GM19395 (cell line): ENCODE results near the gene MEF2D.

Experiments used
- ATAC-seq: cut with Tn5 transposase; IDR thresholded peaks from one replicate; pipeline ENCODE4 v1.9.1; 2021; ENCODE audit warnings: mild to moderate bottlenecking, moderate library complexity; ENCODE audit not compliant: unreplicated experiment

The MEF2D gene

DNA sequence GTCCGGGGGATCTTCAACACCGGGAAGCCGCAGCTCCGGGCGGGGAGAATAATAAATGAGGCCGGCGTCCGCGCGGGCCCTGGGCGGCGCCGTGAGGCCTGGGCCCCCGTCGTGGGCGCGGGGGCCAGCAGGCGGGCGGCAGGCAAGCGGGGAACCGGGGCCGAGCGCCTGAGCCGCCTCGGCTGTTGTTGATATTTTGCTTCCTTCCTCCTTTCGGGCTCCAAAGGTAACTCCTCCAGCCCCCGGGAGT lies at the start of gene MEF2D:
MEF2D (minus strand) TSS at position 233 of the 250 bp plus-strand sequence. CDS start 17,483 bp downstream, outside the sequence.
- no peak for ATAC-seq

DNA sequence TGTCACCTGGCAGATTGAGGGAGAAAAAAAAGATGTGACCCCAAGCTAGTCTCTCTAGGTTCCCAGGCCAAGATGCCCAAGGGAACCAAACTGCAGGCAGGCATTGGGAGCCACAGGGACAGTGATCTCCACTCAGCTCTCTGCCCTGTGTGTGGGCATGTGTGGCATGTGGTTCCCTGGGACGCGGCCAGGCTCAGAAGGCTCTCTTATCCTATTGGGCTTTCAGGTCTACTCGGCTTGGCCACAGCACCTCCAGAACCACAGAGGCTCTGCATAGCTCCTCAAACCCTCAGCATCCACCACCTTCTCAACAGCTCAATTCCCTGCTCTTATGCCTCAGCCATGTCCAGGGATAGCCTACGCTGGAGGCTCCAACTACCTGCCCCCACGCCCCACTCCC lies 49.8 kb upstream of the MEF2D start:
- ATAC-seq: no peak

DNA sequence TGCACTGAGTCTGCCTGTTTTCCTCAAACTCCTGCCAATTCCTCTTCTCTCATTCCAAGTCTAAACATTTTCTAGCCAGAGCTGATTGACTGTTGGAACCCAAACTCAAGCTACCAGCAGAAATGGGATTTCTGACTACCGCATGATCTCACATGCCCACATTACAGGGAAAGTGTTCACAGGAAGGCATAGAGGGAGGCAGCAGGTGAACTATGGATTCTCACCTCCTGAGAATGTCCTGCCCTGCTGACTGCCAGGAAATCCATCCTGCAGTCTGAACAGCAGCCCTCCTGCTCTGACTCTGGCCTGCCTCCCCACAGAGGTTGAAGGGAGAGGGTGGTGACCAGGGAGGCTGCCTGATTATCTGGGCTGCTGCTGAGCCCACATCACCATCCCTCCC lies 49.3 kb upstream of the MEF2D start:
- ATAC-seq: no peak

DNA sequence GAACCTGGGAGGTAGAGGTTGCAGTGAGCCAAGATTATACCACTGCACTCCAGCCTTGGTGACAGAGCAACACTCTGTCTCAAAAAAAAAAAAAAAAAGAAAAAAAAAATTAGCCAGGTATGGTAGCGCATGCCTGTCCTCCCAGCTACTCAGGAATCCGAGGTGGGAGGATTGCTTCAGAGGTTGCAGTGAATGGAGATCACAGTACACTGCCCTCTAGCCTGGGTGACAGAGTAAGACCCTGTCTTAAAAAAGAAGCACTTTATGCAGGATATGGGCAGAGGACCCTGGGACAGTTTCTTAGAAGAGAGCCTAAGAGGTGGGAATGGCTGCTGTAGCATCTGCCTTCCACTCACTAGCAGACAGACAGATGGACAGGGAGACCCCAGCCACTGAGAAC lies 48.8 kb upstream of the MEF2D start:
- no peak for ATAC-seq

DNA sequence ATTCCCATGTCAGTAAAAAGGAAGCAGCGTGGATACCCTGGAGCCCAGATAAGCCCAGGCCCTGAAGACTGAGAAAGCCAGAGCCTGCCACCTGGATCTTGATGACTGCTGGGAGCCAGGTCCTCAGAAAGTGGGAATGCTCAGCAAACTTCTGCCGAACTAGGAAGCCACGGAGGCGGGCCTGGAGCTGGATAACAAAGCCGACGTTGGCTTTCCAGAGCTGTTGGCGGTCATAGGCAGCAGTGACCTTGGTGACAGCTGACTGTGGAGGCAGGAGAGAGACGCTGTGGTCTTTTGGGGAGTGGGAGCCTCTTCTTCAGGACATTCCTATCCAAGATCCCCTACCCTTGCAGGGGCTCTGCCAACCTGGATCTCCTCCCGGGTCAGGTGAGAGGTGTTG lies 47.4 kb upstream of the MEF2D start:
- no peak for ATAC-seq

DNA sequence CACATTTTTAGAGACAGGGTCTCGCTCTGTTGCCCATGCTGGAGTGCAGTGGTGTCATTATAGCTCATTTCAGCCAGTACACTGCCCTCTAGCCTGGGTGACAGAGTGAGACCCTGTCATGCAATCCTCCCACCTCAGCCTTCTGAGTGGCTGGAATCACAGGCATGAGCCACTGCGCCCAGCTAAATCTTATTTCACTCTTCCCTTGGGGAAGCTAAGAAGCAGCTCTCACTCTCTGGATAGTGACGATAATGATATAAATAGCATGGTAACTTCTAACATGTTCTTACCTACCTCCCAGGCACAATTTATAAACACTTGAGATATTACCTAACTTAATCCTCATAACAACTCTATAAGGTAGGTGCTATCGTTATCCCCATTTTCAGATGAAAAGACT lies 46.9 kb upstream of the MEF2D start:
- ATAC-seq: no peak

DNA sequence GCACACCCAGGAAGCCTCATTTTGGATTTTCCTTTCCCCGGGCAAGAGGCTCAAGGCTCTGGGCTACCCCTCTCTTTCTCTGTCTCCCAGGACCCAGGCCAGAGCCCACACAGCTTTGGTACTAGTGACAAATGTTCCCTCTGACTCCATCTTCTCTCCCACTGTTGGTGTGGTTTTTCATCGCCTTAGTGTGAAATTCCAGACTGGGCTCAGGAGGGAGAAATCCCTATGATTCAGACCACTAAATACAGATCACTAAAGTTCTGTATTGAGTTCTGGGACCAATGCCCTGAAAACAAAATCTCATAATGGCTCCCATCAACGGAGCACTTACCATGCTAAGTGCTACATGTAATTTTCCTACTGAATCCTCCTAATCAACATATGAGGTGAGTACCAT lies 45.7 kb upstream of the MEF2D start:
- no peak for ATAC-seq

DNA sequence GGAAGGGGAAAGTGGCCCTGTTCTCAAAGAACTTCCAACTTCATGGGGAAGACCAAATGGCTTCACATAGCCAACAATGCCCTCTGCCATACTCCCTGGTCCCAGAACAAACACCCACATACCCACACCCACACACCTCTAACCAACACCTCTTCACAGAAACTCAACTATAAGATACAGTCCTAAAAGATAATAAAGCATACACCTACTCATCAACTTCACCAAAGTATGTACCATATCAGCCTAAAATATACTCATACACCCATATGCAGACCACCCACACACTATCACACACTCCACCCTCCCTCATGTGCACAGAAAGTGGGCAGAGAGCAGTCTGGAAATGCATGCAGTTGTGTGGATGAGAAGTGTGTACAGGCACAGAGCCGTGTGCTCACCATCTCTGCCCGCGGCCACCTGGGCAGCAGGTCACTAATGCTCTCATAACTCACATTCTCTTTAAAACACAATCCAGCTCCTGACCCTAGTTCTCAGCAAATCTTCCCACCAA lies 44.1 kb upstream of the MEF2D start:
- no peak for ATAC-seq

DNA sequence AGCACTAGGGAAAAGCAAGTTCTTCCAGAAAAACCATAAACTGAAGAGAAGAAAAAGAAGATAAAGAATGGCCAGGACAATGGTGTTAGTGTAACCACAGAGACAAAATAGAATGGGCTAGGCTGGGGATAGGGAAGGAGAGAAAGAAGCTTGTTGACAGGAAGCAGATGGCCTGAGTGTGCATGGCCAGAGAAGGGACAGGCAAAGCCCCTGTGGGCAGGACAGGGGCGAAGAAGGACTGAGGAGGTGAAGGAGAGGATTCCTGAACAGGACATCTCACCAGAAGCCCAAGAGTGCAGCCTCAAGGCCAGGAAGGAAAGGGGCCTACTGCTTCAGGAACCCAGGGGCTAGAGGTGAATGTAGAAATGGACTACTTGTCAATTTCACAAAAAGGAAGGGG lies 42.5 kb upstream of the MEF2D start:
- no peak for ATAC-seq

DNA sequence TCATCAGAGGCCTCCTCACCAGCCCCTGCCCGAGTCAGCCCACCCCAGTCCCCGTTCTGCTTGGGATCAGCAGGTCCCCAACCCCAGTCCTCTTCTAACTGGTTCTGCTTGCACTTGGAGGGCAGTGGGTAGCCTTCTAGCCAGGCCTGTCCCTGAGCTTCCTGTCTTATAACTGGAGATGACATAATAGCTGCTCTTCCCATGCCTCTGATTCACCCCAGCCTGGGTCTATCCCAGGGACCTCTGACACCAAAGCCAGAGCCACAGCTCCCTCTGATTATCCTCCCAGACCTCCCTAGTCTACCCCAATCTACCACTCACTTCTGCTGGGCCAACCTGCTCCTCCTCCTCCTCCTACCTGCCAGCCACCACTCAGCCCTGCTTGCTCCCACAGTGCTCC lies 40.4 kb upstream of the MEF2D start:
- no peak for ATAC-seq

DNA sequence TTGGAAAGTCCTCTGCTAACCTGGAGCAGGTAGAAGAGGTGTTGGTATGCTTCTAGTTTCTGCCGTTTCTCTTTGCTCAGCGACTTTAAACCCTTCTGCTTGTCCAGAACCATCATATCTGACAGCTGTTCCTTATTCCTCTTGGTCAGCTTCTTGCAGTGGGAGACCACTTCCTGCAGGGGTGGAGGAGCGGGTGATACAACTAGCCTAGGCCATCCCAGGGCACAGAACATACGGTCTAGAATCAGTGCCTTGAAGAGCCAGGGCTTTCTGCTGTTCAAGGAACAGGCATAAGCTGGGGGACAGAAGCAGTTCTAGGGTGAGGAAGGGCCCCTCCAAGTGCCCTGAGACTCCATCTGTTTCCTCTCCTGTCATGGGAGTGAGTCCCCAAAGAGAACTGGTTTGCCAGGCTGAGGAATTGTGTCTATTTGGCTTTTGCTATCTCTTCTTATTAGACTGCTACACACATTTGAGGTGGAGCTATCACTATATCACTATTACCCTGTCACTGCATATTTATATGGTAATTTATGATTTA lies 39.3 kb upstream of the MEF2D start:
- ATAC-seq: no peak

DNA sequence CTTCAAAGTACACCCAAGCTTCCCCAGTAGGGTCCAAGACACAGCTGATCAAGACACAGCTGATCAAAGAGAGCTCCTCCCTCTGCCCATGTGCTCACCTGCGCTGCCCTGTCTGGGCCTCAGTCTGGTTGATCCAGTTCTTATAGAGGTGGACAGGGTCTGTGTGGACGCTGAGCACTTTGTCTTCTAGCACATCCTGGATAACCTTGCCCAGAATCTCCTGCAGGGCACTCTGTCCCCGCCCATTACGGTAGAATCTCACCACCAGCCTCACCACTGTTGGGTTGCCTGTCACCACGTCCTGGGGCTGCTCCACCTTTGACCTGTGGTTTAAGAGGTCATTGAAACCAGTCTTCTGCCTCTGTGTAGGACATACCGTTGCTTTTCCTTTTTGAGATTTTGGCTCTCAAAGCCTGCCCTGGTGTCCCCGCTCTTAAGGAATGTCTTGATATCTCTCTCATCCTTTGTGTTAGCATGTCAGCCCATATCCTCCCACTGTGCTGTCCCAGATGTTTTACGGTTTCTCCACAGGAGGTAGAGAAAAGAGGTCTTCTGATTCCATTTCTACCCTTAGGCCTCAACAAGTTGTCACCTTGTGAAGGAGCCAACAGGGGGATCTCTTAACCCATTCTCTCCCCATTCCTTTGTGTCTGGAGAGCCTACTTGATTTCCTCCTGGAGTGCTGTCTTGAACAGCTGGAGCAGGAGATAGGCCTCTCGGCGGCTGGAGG lies 38.3 kb upstream of the MEF2D start:
- no peak for ATAC-seq

DNA sequence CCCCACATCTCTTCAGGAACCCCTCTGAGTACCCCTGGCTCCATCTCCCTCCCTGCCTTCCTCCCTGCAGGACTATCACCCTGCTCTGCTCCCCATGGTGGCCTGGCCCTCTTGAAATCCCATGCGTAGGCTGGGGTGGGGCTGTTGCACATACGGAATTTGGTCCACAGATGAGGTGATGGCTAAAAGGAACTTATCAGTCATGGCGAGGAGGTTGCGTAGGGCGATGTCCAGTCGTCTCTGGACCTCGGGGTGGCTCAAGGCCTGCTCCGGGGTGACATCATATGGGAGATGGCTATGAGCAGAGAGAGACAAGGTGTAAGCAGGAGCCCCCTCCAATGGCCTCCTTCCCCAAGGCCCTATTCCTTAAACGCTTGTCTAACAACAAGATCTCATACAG lies 36.5 kb upstream of the MEF2D start:
- ATAC-seq: no peak

DNA sequence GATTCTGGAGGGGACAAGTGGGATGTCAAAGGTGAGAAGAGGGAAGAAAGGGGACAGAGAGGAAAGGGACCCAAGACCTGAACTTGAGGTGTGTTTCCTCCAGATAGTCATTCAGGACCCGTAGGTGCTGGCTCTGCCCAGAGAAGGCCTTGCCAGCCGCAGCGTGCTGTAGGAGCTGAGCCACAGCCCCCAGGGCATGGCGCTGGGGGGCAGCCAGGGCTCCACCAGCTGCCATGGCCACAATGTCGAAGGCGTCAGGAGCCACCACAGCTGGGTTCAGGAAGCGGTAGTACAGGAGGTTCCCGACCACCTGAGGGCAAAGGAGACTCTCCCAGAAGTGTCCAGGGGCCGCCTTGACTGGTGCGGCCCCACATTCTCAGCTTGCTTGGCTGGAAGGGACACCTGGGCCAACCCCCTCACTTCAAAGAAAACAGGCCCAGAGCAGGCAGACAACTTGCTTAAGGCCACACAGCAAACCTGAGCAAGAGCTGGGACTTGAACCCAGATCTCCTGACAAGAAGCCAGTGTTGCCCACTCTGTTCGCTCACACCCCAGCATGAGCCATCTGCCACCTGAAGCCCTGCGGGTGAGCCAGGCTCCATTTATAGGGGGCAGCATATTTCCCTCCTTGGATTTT lies 34.0 kb upstream of the MEF2D start:
- no peak for ATAC-seq

DNA sequence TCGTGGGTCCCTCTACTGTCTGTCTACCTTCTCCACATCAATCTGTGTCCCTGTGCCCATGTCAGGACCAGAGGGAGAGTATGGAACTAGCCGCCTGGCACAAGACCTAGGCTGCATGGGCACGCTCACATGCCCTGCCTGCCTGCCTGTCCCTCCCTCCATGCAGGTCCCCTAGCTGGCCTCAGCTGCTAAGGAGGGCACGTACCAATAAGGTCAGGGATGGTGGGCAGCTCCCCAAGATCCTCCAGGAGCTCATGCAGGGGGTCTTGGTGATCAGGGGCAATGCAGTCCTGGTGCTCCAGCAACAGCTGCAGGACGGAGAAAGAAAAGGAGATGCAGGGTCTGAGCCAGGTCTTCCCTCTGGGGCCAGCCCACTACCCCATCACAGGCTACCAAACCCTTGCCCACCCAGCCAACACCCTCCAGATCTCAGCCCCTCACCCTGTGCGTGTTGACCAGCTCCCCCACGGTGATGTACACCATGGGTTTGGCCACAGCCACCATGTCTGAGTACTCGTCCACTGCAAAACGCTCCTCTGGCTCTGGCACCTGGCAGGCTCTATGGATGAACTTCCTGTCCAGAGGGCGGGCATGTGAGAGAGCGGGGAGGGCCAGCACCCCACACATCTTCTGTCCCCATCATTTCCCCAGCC lies 33.1 kb upstream of the MEF2D start:
- ATAC-seq: no peak

DNA sequence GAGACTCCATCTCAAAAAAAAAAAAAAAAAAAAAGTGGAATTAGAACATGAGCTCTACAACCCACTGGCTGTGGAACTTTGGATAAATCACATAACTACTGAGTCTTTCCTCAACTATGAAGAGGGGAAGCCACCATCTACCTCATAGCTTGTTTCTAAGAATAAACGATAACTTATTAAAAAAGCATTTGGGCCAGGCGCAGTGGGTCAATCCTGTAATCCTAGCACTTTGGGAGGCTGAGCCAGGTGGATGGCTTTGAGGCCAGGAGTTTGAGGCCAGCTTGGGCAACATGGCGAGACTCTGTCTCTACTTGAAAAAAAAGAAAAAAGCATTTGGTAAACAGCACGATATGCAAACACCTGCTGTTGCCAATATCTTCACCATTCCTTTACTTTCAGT lies 31.8 kb upstream of the MEF2D start:
- no peak for ATAC-seq

DNA sequence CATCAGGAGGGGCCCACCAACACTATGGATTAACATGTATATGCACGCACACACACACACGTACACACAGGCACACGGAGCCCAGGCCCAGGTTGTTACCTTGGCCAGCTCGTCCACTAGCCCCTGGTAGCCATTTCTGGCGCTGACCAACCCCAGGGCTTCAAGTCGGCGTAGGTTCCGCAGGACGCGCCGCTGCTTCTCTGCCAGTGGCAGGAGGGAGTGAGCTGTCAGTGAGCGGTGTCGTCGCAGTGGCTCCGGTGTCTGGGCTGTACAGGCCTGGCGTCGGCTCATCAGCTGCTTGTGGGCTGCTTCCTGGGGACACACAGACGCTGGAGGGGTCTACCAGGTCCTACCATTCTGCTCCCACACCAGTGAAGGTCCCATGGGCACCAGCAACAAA lies 29.4 kb upstream of the MEF2D start:
- no peak for ATAC-seq

DNA sequence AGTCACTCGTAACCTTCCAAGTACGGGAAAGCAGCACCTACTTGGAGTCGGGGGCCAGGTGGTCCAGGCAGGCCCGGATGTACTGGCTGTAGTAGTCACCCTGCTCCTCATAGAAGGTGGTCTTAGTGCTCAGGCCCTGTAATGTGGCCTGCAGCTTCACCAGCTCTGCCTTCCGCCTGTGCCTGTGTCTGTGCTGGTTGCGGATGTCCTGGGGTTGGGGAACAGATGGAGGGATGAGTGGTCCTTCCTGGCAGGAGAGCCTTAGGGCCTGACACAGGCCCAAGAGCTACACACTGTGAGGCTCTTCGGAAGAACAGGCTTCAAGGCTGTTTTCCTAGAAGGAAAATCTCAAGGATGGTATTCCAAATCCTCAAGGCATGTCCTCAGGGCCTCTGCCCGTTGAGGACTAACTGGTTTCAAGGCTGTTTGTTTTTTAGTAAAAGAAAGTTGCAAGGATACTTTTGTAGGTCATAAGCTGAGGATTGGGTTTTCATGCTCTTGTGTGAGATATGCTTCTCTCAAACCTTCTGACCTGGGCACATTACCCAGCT lies 28.4 kb upstream of the MEF2D start:
- ATAC-seq: no peak

DNA sequence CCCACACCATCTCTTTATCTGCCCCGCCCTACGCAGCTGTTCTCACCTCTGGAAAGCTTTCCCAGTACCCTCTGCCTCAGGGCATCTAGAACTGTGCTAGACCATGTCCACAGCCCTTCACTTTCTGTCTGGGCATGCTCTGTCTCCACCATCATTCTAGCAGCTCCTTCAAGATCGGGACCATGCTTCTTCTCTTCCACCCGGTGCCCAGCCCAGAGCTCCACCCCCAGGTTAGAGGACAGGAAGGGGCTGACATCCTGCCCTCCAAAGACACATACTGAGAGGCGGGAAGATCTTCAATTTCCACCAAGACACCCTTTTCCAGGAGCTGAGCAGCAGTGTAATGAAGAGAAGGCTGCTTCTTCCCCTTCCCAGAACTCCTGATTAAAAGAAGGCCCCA lies 27.7 kb upstream of the MEF2D start:
- ATAC-seq: no peak

DNA sequence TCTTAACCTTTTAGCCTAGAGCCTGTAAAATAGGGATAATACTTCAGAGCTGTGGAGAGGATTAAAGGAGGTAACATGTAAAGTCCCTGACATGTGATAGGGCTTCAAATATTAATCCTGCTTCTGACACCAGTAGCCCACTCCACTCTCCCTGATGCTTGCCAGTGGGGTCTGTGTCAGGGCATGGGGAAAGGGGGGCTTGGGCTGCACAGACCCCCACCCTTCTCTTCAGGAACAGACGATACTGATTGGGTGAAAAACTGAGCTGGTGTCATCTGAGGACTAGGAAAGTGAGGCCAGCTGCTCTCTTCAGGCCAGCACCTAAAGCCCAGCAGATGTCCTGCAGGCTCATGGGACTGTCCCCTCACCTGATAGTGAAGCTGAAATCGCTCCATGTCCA lies 27.0 kb upstream of the MEF2D start:
- ATAC-seq: no peak

DNA sequence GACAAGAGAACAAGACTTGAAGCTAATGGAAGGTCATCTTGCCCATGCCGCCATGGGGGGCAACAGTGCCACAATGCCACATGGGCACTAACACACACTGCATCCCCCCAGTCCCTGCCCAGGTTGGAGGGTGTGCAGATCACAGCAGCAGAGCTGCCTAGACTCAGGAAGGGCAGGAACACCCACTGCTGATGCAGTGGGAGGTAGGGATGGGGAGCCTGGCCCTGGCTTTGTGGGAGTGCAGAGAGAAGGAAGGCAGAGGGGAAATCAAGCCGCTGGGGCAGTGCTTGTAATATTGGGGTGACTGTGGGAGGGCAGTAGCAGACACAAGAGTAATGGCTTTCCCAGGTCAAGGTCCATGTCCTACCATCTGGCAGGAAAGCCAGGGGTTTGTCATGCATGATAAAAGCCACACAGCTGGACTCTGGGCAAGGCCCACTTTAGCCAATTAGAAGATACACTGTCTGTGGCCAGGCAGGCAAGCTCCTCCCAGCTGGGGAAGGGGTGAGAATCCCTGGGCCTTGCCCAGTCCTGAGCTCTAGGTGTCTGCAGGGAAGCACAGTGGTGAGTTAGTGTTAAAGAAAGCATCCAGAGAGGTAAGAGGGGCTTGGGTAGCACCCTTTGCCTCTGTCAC lies 25.4 kb upstream of the MEF2D start:
- no peak for ATAC-seq
